SH-SY5Y (cell line): ENCODE results near the gene SLITRK3.

Experiments used
- GATA2 ChIP-seq: IDR thresholded peaks from 2 replicates; pipeline ENCODE4 v1.6.1; 2011; ENCODE audit warnings: mild to moderate bottlenecking, low read depth, low read length
- GATA3 ChIP-seq: IDR thresholded peaks from 2 replicates; pipeline ENCODE4 v1.6.1; 2011; ENCODE audit warnings: low read depth, mild to moderate bottlenecking, low read length, moderate library complexity

DNA sequence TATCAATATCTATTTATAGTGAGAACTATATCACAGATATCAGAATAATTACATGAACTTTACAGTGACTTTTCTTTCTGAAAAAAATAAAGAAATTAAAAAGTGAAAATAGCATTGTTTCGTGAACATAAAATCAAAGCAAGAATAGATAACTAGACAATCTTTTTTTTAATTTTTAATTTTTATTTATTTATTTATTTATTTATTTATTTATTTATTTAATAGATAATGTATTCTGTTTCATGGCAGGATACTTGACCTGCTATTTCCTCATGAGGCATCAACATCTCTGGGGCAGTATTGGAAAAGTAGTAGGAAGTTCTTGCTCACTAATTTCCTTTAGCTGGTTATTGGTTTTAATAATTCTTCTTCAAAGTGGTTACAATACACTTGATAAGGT, 33.3 kb downstream of the SLITRK3 start:
- no peak for TF ChIP-seq GATA3
- TF ChIP-seq GATA2 = no peak
